Adrenal gland (tissue), 5 donors: ENCODE data around the gene ZNF740.
"Not testable (repeated sequence)": the region's sequence is repeated elsewhere in the genome, so short reads cannot be mapped to it uniquely, and the experiment has no call there.

Experiments used
- POLR2A ChIP-seq, 2 donors: fragments of 450-650 bp; IDR thresholded peaks; one replicate each; pipeline ENCODE4 v1.6.1; 2017; ENCODE audit warnings: antibody characterized with exemption in 2 of 2, mild to moderate bottlenecking in 2 of 2, moderate library complexity in 1 of 2
- TF ChIP-seq, protein P1 (sequence below), 6 experiments: fragments of 450-650 bp in 4 of 6; fragments of 200-600 bp in 2 of 6; sonication (generic) in 1 of 6; IDR thresholded peaks; 1 replicate in 5 of 6; 2 replicates in 1 of 6; pipeline versions ENCODE4 v1.5.1 to v1.8.0; 2016 to 2021; ENCODE audit warnings: antibody characterized with exemption in 6 of 6, mild to moderate bottlenecking in 2 of 6, moderate library complexity in 1 of 6
- donor health status: DM: no; HTN: no; CAD: no.

DNA sequence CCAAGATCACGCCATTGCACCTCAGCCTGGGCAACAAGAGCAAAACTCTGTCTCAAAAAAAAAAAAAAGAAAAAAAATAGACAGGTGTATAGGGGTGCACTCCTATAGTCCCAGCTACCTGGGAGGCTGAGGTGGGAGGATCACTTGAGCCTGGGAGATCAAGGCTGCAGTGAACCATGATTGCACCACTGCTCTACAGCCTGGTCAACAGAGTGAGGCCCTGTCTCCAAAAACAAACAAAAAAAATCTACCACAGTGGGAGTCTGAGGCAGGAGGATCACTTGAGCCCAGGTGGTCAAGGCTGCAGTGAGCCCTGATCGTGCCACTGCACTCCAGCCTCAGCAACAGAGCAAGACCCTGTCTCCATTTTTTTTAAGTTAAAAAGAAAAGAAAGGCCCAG is 17.5 kb upstream of the ZNF740 start:
- TF ChIP-seq, protein P1, sequence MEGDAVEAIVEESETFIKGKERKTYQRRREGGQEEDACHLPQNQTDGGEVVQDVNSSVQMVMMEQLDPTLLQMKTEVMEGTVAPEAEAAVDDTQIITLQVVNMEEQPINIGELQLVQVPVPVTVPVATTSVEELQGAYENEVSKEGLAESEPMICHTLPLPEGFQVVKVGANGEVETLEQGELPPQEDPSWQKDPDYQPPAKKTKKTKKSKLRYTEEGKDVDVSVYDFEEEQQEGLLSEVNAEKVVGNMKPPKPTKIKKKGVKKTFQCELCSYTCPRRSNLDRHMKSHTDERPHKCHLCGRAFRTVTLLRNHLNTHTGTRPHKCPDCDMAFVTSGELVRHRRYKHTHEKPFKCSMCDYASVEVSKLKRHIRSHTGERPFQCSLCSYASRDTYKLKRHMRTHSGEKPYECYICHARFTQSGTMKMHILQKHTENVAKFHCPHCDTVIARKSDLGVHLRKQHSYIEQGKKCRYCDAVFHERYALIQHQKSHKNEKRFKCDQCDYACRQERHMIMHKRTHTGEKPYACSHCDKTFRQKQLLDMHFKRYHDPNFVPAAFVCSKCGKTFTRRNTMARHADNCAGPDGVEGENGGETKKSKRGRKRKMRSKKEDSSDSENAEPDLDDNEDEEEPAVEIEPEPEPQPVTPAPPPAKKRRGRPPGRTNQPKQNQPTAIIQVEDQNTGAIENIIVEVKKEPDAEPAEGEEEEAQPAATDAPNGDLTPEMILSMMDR (IDR thresholded peaks at IDR 0.05): not testable (repeated sequence)
- TF ChIP-seq POLR2A (IDR thresholded peaks at IDR 0.05): not testable (repeated sequence)
